ENCODE measurements around the gene COLEC12. TPM values are rescaled to one million over a fixed set of nuclear protein-coding genes. Genes with fewer than 3 reads are reported as not detected.
A peak's percentile ranks its signal among the peaks of the same experiment; 100 is the strongest.

Gene COLEC12
- total RNA-seq, 1 donor from 2014 or later, result 70.0 TPM

GRCh38 chr18:506264-506663 lies 5.8 kb upstream of the COLEC12 start:
- Mint-ChIP-seq H3K4me1 (peaks cover 18% of the 10 kb centered on the region), H3K27ac (no peak overlapping the region), H3K9me3 (no peaks in the 10 kb centered on the region), H3K4me3 (no peak overlapping the region), H3K36me3 (no peaks in the 10 kb centered on the region), H3K27me3 (ENCODE audit: low read depth) (peaks cover 3% of the 10 kb centered on the region)
- no peak for DNase-seq (ENCODE audit: low spot score in 2 of 2, unreplicated experiment in 2 of 2)
- TF ChIP-seq CTCF (IDR thresholded peaks at IDR 0.05; ENCODE audit: unreplicated experiment), result no peak

- Mint-ChIP-seq H3K9me3 (no peaks in the 10 kb centered on the region), H3K4me3 (no peak overlapping the region), H3K27ac (no peak overlapping the region), H3K27me3 (ENCODE audit: low read depth) (peaks cover 3% of the 10 kb centered on the region), H3K36me3 (no peaks in the 10 kb centered on the region), H3K4me1 (peaks cover 22% of the 10 kb centered on the region)
- no peak for TF ChIP-seq CTCF (IDR thresholded peaks at IDR 0.05; ENCODE audit: unreplicated experiment)
- DNase-seq (ENCODE audit: low spot score in 2 of 2, unreplicated experiment in 2 of 2), result no peak
Observed at GRCh38 chr18:505483-506122, 5.1 kb upstream of the COLEC12 start.

GRCh38 chr18:501406-501714 lies 859 bp upstream of the COLEC12 start:
- no peaks in the 10 kb centered on the region for H3K36me3 Mint-ChIP-seq
- peak overlapping the region; percentile 72 for H3K27ac Mint-ChIP-seq
- DNase-seq (ENCODE audit: low spot score in 2 of 2, unreplicated experiment in 2 of 2), result no peak
- H3K4me1 Mint-ChIP-seq, result peaks cover 52% of the 10 kb centered on the region
- peak overlapping the region; percentile 83 for H3K4me3 Mint-ChIP-seq
- H3K27me3 Mint-ChIP-seq (ENCODE audit: low read depth), result peaks cover 10% of the 10 kb centered on the region
- H3K9me3 Mint-ChIP-seq, result no peaks in the 10 kb centered on the region
- no peak for TF ChIP-seq CTCF (IDR thresholded peaks at IDR 0.05; ENCODE audit: unreplicated experiment)

GRCh38 chr18:499776-500631 lies 497 bp downstream of the COLEC12 start:
- peaks cover 10% of the 10 kb centered on the region for H3K27me3 Mint-ChIP-seq (ENCODE audit: low read depth)
- DNase-seq (ENCODE audit: low spot score in 2 of 2, unreplicated experiment in 2 of 2), result peak; percentile 38 to 65

More at GRCh38 chr18:499776-500631, 497 bp downstream of the COLEC12 start:
- no peaks in the 10 kb centered on the region for H3K9me3 Mint-ChIP-seq
- no peak for TF ChIP-seq CTCF (IDR thresholded peaks at IDR 0.05; ENCODE audit: unreplicated experiment)
- H3K36me3 Mint-ChIP-seq, result no peaks in the 10 kb centered on the region
- peak overlapping the region; percentile 95 for H3K27ac Mint-ChIP-seq
- H3K4me3 Mint-ChIP-seq, result peak overlapping the region; percentile 89
- peaks cover 57% of the 10 kb centered on the region for H3K4me1 Mint-ChIP-seq

Data from mesothelial cell of epicardium (in vitro differentiated cells).